Measurements from ENCODE around the gene CARD8. TPM values are rescaled to one million over a fixed set of nuclear protein-coding genes. Genes with fewer than 3 reads are reported as not detected.

The CARD8 gene
- total RNA-seq, 1 experiment from 2014 or later: 17.7 TPM

- H3K27ac Mint-ChIP-seq (ENCODE audit: unreplicated experiment): no peak overlapping the region
- Histone ChIP-seq H3K36me3 (ENCODE audit: control insufficient read depth, insufficient read depth, low read length) (no peaks in the 10 kb centered on the region), H3K27me3 (replicated peaks; ENCODE audit: control insufficient read depth, insufficient read depth, low read length) (no peaks in the 10 kb centered on the region), H3K9me3 (no peaks in the 10 kb centered on the region), H3K4me3 (ENCODE audit: low read depth, low read length) (no peak overlapping the region), H3K4me1 (no peaks in the 10 kb centered on the region)
- no TSS peak for BruUV-seq (replicated peaks)
- intact Hi-C loops (cut with micrococcal nuclease; ENCODE audit: unreplicated experiment): no loop called here
- H3K9me3 Mint-ChIP-seq (ENCODE audit: unreplicated experiment): no peaks in the 10 kb centered on the region
- CTCF ChIA-PET: no interaction called here
- no peaks in the 10 kb centered on the region for H3K27me3 Mint-ChIP-seq (ENCODE audit: insufficient read depth, unreplicated experiment)
- TF ChIP-seq, protein P1, sequence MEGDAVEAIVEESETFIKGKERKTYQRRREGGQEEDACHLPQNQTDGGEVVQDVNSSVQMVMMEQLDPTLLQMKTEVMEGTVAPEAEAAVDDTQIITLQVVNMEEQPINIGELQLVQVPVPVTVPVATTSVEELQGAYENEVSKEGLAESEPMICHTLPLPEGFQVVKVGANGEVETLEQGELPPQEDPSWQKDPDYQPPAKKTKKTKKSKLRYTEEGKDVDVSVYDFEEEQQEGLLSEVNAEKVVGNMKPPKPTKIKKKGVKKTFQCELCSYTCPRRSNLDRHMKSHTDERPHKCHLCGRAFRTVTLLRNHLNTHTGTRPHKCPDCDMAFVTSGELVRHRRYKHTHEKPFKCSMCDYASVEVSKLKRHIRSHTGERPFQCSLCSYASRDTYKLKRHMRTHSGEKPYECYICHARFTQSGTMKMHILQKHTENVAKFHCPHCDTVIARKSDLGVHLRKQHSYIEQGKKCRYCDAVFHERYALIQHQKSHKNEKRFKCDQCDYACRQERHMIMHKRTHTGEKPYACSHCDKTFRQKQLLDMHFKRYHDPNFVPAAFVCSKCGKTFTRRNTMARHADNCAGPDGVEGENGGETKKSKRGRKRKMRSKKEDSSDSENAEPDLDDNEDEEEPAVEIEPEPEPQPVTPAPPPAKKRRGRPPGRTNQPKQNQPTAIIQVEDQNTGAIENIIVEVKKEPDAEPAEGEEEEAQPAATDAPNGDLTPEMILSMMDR (IDR thresholded peaks at IDR 0.05; ENCODE audit: insufficient read depth in 1 of 2, low read depth in 1 of 2, low read length in 1 of 2, severe bottlenecking in 1 of 2, unreplicated experiment in 1 of 2): no peak
- H3K36me3 Mint-ChIP-seq (ENCODE audit: insufficient read depth, unreplicated experiment): peaks cover 4% of the 10 kb centered on the region
- POLR2A ChIA-PET: no interaction called here
- no peak for DNase-seq
- no peaks in the 10 kb centered on the region for H3K4me1 Mint-ChIP-seq (ENCODE audit: low read depth, unreplicated experiment)
- H3K4me3 Mint-ChIP-seq (ENCODE audit: unreplicated experiment): no peak overlapping the region
Observed at GRCh38 chr19:48239582-48240141, 16.1 kb downstream of the CARD8 start.

- TF ChIP-seq, protein P1 (IDR thresholded peaks at IDR 0.05; ENCODE audit: insufficient read depth in 1 of 2, low read depth in 1 of 2, low read length in 1 of 2, severe bottlenecking in 1 of 2, unreplicated experiment in 1 of 2): no peak
- Histone ChIP-seq H3K4me1 (no peaks in the 10 kb centered on the region), H3K9me3 (no peaks in the 10 kb centered on the region), H3K4me3 (ENCODE audit: low read depth, low read length) (no peak overlapping the region), H3K27me3 (replicated peaks; ENCODE audit: control insufficient read depth, insufficient read depth, low read length) (no peaks in the 10 kb centered on the region), H3K36me3 (ENCODE audit: control insufficient read depth, insufficient read depth, low read length) (no peaks in the 10 kb centered on the region)
- BruUV-seq (replicated peaks): no TSS peak
- ChIA-PET CTCF (no interaction called here), POLR2A (no interaction called here)
- intact Hi-C loops (cut with micrococcal nuclease; ENCODE audit: unreplicated experiment): no loop called here
- Mint-ChIP-seq H3K9me3 (ENCODE audit: unreplicated experiment) (no peaks in the 10 kb centered on the region), H3K27ac (ENCODE audit: unreplicated experiment) (no peak overlapping the region), H3K36me3 (ENCODE audit: insufficient read depth, unreplicated experiment) (peaks cover 4% of the 10 kb centered on the region), H3K4me1 (ENCODE audit: low read depth, unreplicated experiment) (no peaks in the 10 kb centered on the region), H3K4me3 (ENCODE audit: unreplicated experiment) (no peak overlapping the region), H3K27me3 (ENCODE audit: insufficient read depth, unreplicated experiment) (no peaks in the 10 kb centered on the region)
- no peak for DNase-seq
Observed at GRCh38 chr19:48239120-48239519, 16.6 kb downstream of the CARD8 start.

DNA sequence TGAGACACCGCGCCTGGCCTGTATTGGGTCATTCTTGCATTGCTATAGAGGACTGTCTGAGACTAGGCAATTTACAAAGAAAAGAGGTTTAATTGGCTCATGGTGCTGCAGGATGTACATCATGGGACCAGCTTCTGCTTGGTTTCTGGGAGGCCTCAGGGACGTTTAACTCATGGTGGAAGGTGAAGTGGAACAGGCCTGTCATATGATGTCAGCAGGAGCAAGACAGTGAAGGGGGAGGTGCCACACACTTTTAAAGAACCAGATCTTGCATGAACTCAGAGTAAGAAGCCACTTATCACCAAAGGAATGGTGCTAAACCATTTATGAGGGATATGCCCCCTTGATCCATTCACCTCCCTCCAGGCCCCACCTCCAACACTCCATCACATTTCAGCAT is 18.7 kb downstream of the CARD8 start:
- H3K9me3 ChIP-seq: no peaks in the 10 kb centered on the region
- Mint-ChIP-seq H3K36me3 (ENCODE audit: insufficient read depth, unreplicated experiment) (peaks cover 4% of the 10 kb centered on the region), H3K4me1 (ENCODE audit: low read depth, unreplicated experiment) (no peaks in the 10 kb centered on the region), H3K27ac (ENCODE audit: unreplicated experiment) (no peak overlapping the region), H3K4me3 (ENCODE audit: unreplicated experiment) (no peak overlapping the region), H3K27me3 (ENCODE audit: insufficient read depth, unreplicated experiment) (no peaks in the 10 kb centered on the region), H3K9me3 (ENCODE audit: unreplicated experiment) (no peaks in the 10 kb centered on the region)
- POLR2A ChIA-PET: no interaction called here
- no peaks in the 10 kb centered on the region for H3K4me1 ChIP-seq
- H3K27me3 ChIP-seq (replicated peaks; ENCODE audit: control insufficient read depth, insufficient read depth, low read length): no peaks in the 10 kb centered on the region
- TF ChIP-seq, protein P1 (IDR thresholded peaks at IDR 0.05; ENCODE audit: insufficient read depth in 1 of 2, low read depth in 1 of 2, low read length in 1 of 2, severe bottlenecking in 1 of 2, unreplicated experiment in 1 of 2): no peak
- intact Hi-C loops (cut with micrococcal nuclease; ENCODE audit: unreplicated experiment): no loop called here
- no peak overlapping the region for H3K4me3 ChIP-seq (ENCODE audit: low read depth, low read length)
- H3K36me3 ChIP-seq (ENCODE audit: control insufficient read depth, insufficient read depth, low read length): no peaks in the 10 kb centered on the region
- BruUV-seq (replicated peaks): no TSS peak
- CTCF ChIA-PET: no interaction called here
- no peak for DNase-seq

Data from Caco-2 (cell line).